ENCODE data around the gene PDILT. TPM values are rescaled to one million over a fixed set of nuclear protein-coding genes. Genes with fewer than 3 reads are reported as not detected.

The PDILT gene
- total RNA-seq, 1 donor from 2014 or later, result not detected

DNA sequence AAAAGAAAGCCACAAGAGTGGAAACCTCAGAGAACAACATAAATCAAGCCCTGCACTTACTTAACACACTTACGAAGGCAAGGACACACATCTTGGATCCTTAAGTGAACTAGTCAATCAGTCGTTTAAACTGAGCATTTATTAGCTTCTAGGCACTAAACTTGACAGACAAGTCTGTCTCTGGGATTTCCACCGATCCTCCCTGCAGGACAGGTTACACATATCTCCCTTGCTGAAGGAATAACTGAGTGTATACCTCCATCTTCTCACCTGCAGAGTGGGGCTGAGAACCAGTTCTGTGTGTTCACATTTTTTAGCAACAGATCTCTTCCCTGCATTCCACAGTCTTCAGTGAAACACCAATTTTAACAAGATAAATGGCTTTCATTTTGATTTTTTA, 86.1 kb downstream of the PDILT start:
- Mint-ChIP-seq H3K4me3 (ENCODE audit: unreplicated experiment) (no peak overlapping the region), H3K9me3 (ENCODE audit: unreplicated experiment) (no peaks in the 10 kb centered on the region), H3K27me3 (ENCODE audit: unreplicated experiment) (peaks cover 3% of the 10 kb centered on the region), H3K27ac (ENCODE audit: unreplicated experiment) (no peak overlapping the region), H3K4me1 (ENCODE audit: low read depth, unreplicated experiment) (no peaks in the 10 kb centered on the region), H3K36me3 (ENCODE audit: unreplicated experiment) (no peaks in the 10 kb centered on the region)
- no peak for DNase-seq
- TF ChIP-seq CTCF (IDR thresholded peaks at IDR 0.05; ENCODE audit: partially characterized antibody, unreplicated experiment), result no peak

GRCh38 chr16:20318006-20318405, 86.5 kb downstream of the PDILT start:
- Mint-ChIP-seq H3K9me3 (ENCODE audit: unreplicated experiment) (no peaks in the 10 kb centered on the region), H3K27ac (ENCODE audit: unreplicated experiment) (no peak overlapping the region), H3K4me1 (ENCODE audit: low read depth, unreplicated experiment) (no peaks in the 10 kb centered on the region), H3K4me3 (ENCODE audit: unreplicated experiment) (no peak overlapping the region), H3K27me3 (ENCODE audit: unreplicated experiment) (peaks cover 3% of the 10 kb centered on the region), H3K36me3 (ENCODE audit: unreplicated experiment) (no peaks in the 10 kb centered on the region)
- no peak for DNase-seq
- TF ChIP-seq CTCF (IDR thresholded peaks at IDR 0.05; ENCODE audit: partially characterized antibody, unreplicated experiment), result no peak

DNA sequence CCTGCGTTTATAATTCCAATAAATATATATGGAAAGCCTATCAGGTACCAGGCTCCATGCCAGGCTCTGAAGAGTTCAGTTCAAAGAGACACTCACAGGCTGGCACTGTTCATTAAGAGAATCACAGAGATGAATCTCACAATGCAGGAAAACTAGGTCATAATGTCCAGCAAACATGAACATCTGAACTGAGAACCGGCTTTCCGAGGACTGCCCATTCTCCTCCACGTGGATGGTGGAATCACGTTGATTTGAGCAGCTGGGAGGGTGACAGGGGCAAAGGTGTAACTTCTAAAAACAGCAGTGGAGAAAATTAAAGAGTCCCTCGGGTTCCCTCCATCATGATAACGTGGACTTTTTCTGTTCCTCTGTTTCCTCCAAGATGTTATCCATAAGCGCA, 87.4 kb downstream of the PDILT start:
- no peak overlapping the region for H3K4me3 Mint-ChIP-seq (ENCODE audit: unreplicated experiment)
- TF ChIP-seq CTCF (IDR thresholded peaks at IDR 0.05; ENCODE audit: partially characterized antibody, unreplicated experiment), result no peak
- H3K27me3 Mint-ChIP-seq (ENCODE audit: unreplicated experiment), result peaks cover 3% of the 10 kb centered on the region
- no peak overlapping the region for H3K27ac Mint-ChIP-seq (ENCODE audit: unreplicated experiment)
- no peak for DNase-seq
- no peaks in the 10 kb centered on the region for H3K4me1 Mint-ChIP-seq (ENCODE audit: low read depth, unreplicated experiment)
- H3K36me3 Mint-ChIP-seq (ENCODE audit: unreplicated experiment), result no peaks in the 10 kb centered on the region
- H3K9me3 Mint-ChIP-seq (ENCODE audit: unreplicated experiment), result no peaks in the 10 kb centered on the region

DNA sequence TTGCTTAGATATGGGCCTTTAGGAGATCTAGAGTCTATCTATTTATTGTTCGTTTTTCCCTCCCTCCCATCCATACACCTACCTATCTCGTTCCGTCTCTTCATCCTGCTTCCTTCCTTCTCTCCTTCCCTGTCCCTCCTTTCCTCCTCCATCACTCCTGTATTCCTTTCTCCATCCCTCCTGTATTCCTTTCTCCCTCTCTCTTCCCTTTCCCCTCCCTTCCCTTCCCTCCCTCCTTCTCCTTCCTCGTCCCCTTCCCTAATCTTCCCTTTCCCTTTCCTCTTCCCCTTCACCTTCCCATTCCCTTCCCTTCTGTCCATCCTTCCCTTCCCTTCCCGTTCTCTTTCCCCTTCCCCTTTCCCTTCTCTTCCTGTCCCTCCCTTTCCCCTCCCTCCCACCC, 87.8 kb downstream of the PDILT start:
- no peak for TF ChIP-seq CTCF (IDR thresholded peaks at IDR 0.05; ENCODE audit: partially characterized antibody, unreplicated experiment)
- Mint-ChIP-seq H3K27ac (ENCODE audit: unreplicated experiment) (no peak overlapping the region), H3K36me3 (ENCODE audit: unreplicated experiment) (no peaks in the 10 kb centered on the region), H3K9me3 (ENCODE audit: unreplicated experiment) (no peaks in the 10 kb centered on the region), H3K4me1 (ENCODE audit: low read depth, unreplicated experiment) (no peaks in the 10 kb centered on the region), H3K4me3 (ENCODE audit: unreplicated experiment) (no peak overlapping the region), H3K27me3 (ENCODE audit: unreplicated experiment) (peaks cover 3% of the 10 kb centered on the region)
- DNase-seq, result no peak

- Mint-ChIP-seq H3K4me1 (ENCODE audit: low read depth, unreplicated experiment) (no peaks in the 10 kb centered on the region), H3K27me3 (ENCODE audit: unreplicated experiment) (peaks cover 3% of the 10 kb centered on the region), H3K9me3 (ENCODE audit: unreplicated experiment) (no peaks in the 10 kb centered on the region), H3K27ac (ENCODE audit: unreplicated experiment) (no peak overlapping the region), H3K36me3 (ENCODE audit: unreplicated experiment) (no peaks in the 10 kb centered on the region), H3K4me3 (ENCODE audit: unreplicated experiment) (no peak overlapping the region)
- TF ChIP-seq CTCF (IDR thresholded peaks at IDR 0.05; ENCODE audit: partially characterized antibody, unreplicated experiment), result no peak
- no peak for DNase-seq
Measured at GRCh38 chr16:20315764-20316163, 88.8 kb downstream of the PDILT start.
